ENCODE measurements around the gene KISS1R.

The KISS1R gene

DNA sequence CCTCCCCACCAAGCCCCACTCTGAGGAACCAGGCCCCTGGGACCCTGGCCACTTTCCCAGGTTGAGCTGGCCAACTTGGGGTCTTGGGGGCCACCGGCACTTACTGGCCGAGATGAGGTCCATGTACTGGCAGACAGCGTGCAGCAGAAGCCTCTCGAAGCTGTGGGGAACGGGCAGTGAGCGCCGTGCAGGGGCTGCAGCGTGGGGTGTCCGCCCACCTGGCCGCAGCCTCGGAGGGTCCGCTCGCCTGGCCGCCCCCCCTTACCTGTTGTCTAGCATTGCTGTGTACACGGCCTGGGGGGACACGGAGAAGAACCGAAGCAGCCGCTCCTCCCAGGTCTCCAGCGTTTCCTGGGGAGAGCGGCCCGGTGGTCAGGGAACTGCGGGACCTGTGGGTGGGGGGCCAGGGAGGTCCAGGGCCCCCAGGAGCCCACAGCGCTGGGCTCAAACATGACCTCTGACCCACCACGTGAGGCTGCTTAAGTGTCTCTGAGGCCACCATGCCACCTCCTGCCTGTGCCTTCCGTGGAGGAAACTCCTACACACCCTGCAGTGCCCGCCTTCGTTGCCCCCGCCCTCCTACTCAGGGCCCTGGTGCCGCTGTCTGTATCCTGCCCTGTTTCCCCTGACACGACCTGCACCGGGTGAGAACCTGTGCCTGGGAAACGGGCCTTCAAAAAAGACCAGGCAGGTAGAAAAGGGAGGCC lies 17.6 kb upstream of the KISS1R start:
- DNase-seq (ENCODE audit: low read depth), result no peak

- no peak for DNase-seq (ENCODE audit: low read depth)
Observed at GRCh38 chr19:900043-900301, 17.2 kb upstream of the KISS1R start.

DNA sequence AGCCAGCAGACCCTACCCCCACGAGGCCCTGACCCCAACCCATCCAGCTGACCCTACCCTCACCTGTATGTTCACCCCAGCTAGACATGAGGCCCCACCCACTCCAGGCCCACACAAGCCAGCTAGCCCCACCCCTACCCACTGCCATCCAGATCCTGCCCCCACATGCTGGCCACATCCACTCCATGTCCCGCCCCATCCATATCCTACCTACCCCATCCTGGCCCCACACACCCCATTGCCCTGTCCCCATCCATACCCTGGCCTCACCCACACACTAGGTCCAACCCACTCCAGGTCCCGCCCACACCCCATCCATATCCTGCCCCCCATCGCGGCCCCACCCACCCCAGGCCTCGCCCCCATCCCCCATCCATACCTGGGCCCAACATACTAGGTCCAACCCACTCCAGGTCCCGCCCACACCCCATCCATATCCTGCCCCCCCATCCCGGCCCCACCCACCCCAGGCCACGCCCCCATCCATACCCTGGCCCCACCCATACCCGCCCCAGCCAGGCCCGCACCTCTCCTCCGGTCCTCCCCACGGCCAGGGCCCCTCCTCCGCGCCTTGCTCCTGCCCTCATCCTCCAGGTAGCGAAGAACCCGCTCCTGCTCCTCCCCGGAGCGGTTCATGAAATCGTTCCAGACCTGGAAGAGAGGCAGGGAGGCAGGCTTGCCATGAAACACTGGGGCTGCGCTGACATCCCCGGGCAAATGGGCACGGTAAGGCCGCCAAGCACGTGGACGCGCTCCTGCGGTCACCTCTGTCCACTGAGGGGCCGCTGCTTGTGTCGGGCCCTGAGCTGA lies 16.6 kb upstream of the KISS1R start:
- DNase-seq (ENCODE audit: low read depth), result no peak

DNA sequence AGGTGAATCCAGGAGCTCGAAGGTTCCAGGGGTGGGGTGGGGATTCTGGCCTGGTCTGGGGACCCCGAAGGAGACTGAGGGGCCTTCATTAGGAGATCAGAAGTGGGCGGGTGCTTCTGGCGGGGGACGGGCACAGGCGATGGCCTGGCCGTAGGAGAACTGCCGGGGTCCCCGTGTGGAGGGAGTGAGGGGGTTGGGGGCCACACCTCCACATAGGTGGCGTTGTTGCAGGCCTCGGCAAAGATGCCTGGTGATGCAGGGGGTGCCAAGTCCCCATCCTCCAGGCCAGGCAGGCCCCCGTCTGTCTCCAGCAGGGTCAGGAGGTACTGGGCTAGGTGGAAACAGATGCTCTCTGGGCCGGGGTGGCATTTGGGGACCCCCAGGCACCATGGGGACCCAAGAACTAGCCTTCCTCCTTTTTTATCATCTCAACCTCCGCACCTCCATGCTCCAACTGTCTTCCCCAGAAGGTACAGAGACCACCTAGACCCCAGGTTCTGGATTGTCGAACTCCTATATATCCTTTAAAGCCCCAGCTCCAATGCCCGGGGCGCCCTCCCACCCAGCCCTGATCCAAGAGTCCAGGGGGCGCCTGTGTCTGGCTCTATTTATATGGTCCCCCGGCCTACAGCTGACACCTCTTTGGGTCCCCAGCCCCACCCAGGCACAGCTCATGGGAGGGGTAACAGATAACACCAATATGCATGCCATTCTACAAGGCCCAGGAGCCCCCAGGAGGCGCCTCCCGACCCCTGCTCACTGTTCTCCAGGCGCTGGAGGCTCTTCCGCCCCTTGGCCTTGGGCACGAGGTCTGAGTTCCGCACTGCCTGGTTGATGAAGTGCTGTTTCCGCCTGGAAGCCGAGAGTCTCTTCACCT lies 15.7 kb upstream of the KISS1R start:
- DNase-seq (ENCODE audit: low read depth), result no peak

- no peak for DNase-seq (ENCODE audit: low read depth)
Observed at GRCh38 chr19:902093-902370, 15.1 kb upstream of the KISS1R start.

GRCh38 chr19:902446-903226 lies 14.5 kb upstream of the KISS1R start:
- no peak for DNase-seq (ENCODE audit: low read depth)

DNA sequence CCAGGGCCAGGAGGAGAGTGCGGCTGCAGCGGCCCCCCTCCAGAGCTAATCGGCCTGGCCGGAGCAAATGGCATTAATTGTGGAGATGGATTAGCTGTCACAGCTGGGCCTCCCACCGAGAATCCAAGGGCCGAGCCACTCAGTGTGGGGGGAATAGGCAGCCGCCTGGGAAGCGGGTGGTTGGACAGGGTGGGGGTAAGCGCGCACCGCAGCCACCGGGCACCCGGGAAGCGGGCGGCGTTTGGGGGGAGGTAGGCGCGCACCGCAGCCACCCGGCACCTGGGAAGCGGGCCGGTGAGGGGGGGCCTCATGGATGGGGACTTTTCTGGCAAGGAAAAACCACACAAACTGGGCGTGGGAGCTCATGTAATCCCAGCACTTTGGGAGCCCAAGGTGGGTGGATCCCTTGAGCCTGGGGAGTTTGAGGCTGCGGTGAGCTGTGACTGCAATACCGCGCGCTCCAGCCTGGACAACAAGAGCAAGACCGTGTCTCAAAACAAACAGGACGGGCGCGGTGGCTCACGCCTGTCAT lies 13.8 kb upstream of the KISS1R start:
- DNase-seq (ENCODE audit: low read depth), result no peak

- DNase-seq (ENCODE audit: low read depth), result no peak
Observed at GRCh38 chr19:904545-904944, 12.6 kb upstream of the KISS1R start.

- DNase-seq (ENCODE audit: low read depth), result no peak
Observed at GRCh38 chr19:906480-906879, 10.7 kb upstream of the KISS1R start.

DNA sequence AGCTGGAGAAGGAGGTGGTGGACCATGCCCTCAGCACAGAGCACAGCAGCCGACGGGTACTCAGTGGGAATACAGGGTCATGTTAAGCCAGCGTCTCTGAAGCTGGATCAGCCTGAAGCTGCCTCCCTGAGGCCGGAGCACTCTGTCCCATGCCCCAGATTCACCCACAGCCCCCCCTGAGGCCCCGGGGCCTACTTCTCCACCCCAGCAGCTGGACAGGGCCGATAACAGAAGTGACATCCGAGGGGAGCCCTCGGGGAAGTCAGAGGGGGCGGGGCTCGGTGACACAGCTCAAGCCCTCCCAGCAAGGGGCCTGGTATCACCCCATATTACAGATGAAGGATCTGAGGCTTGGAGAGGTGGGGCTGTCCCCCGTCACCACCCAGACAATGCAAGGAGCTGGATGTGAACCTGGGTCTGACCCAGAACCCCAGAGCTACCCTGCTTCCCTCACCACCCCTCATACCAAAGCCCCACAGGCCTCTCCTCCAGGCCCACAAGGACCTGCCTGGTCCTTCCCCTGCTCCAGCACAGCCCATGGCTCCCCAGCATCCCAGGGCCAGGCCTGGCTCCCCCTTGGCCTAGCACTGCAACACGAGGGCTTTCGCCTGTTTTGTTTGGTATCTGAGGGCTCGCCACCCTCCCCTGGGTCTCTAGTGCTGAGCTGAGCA lies 9.8 kb upstream of the KISS1R start:
- DNase-seq (ENCODE audit: low read depth), result no peak

- DNase-seq (ENCODE audit: low read depth), result no peak
Observed at GRCh38 chr19:911197-912033, 5.7 kb upstream of the KISS1R start.

DNA sequence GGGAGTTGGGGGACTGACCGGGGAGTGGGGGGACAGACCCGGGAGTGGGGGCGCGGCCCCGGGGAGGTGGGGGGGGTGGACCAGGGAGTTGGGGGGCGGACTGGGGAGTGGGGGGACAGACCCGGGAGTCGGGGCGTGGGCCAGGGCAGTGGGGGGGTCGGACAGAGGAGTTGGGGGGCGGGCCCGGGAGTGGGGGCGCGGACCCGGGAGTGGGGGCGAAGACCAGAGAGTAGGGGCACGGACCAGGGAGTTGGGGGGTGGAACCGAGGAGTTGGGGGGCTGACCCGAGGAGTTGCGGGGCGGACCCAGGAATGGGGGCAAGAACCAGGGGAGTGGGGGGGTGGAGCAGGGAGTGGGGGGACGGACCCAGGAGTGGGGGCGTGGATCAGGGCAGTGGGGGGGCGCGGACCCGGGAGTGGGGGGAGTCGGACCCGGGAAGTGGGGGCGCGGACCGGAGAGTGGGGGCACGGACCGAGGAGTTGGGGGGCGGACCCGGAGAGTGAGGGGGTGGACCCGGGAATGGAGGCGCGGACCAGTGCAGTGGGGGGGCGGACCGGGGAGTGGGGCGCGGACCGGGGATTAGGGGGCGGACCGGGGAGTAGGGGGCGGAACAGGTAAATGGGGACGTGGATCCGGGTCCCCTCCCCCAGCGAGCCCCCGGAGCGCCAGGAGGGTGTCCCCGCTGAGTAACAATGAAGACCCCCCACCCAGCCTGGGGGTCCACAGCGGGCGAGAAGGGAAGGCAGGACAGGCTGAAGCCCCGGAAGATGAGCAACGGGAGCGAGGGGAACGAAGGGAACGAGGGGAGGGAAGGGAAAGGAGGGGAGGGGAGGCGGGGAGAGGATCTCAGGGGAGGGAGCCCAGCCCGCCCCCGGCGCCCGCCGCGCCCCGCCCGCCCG lies 4.7 kb upstream of the KISS1R start:
- DNase-seq (ENCODE audit: low read depth), result no peak

DNA sequence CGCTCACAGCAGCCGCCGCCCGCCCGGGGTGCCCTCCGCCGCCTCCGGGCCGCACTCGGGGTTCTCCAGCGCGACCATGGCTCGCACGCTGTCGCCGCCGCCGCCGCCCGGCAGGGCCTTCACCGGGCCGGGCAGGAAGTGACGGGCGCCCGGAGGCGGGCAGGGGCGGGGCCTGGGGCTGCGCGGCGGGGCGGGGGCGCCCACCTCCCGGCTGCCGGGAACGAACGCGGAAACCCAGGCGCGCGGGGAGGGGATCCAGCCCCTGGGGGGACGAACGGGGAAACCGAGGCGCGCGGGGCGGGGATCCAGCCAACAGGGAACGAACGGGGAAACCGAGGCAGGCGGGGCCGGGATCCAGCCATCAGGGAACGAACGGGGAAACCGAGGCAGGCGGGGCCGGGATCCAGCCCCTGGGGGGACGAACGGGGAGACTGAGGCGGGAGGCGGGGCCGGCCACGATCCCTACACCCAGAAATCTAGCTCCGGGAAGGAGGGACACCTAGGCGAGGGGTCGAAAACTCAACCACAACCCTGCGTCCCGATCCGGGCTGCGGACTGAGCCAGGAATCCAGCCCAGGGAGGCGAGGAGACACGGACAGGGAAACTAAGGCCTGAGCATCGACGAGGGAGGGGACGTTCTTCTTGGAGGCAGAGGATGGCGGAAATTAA lies 3.9 kb upstream of the KISS1R start, which contains the start of gene R3HDM4:
Gene R3HDM4 (minus strand): TSS at position 140 of the 669 bp plus-strand sequence. CDS start 62 bp downstream, at position 78.
- DNase-seq (ENCODE audit: low read depth), result peak; percentile 70

DNA sequence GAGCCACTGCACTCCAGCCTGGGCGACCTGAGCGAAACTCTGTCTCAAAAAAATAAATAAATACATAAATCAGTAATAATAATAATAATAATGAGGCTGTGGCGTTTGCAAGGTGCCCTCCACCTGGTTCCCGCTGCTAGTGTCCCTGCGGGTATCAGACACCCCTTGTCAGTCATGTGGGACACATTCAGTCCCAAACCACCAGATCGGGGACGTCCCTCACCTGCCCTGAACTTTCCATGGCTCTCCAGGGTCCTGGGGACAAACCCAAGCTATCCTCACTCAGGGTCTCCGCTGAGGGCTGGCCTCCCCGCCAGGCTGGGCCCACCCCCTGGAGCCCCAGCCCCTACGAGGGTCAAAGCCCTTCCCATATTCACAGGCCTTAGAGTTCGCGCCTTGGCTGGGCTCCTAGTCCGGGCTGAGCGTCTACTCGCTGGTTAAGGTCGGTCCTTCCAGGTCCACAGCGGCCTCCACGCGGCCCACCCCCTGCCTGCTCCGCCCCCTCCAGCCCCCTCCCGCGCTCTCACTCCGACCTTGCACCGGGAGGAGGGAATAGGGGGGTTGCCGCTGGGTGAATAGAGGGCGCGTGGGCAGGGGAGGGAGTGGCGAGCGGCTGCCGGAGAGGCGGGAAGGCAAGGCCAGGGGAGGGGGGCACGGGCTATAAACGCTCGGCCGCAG lies 349 bp upstream of the KISS1R start:
- no peak for DNase-seq (ENCODE audit: low read depth)

GRCh38 chr19:918152-918437 lies 962 bp downstream of the KISS1R start:
- no peak for DNase-seq (ENCODE audit: low read depth)

DNA sequence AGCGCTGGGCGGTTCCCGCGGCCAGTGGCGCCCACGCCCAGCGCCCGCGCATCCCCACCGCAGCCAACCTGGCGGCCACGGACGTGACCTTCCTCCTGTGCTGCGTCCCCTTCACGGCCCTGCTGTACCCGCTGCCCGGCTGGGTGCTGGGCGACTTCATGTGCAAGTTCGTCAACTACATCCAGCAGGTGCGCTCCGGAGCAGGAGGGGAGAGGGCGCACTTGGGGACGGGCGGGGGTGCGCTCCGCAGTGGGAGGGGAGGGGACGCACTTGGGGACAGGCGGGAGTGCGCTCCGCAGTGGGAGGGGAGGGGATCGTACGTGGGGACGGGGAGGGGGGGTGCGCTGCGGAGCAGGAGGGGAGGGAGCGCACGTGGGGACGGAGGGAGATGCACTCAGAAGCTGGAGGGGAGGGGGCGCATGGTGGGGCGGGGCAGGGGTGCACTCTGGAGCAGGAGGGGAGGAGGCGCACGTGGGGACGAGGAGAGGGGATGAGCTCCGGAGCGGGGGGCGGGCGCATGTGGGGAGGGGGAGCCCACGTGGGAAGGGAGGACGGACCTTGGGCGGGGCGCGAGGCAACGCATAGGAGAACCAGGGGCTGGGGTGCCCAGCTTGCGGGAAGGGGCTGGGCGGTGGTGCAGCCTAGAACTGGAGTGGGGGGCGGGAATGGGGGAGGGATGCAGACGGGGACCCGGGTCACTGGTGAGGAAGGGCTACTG lies 1.5 kb downstream of the KISS1R start:
- no peak for DNase-seq (ENCODE audit: low read depth)

DNA sequence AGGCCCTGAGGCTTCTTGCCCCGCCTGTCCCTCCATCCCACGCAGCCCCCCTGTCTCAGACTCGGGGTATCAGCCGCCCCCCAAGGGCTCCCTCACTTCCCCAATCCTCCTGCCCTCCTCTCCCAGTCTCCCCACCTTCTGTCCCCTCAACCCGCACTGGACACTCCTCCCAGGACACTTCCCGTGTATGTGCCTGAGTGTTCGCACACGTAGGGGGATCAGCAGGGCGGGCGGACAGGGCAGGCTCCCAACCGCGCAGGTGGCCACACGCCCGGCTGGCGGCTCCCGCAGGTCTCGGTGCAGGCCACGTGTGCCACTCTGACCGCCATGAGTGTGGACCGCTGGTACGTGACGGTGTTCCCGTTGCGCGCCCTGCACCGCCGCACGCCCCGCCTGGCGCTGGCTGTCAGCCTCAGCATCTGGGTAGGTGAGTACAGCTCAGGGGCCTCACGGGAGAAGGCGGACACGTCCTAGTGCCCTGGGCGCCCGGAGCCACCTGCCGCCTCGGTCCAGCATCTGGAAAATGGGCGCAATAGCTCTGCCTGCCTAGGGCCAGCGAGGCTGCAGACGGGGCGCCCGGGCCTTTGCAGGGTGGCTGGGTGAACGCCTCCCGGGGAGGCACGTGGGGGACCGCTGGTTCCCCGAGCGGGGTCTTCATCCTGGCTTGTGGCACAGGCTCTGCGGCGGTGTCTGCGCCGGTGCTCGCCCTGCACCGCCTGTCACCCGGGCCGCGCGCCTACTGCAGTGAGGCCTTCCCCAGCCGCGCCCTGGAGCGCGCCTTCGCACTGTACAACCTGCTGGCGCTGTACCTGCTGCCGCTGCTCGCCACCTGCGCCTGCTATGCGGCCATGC lies 2.3 kb downstream of the KISS1R start:
- DNase-seq (ENCODE audit: low read depth), result no peak
